HL-60 (cell line): ENCODE measurements around the gene CTNS.

ENCODE experiments used
- POLR2AphosphoS5 ChIP-seq: IDR thresholded peaks from 2 replicates; pipeline ENCODE4 v1.6.1; 2012; ENCODE audit warnings: low read depth
- TF ChIP-seq, protein P1 (sequence below): IDR thresholded peaks from one replicate; pipeline ENCODE4 v1.5.1; 2011; ENCODE audit warnings: low read length, control low read depth, inconsistent platforms; ENCODE audit not compliant: insufficient read depth
- TF ChIP-seq, protein P2 (sequence below): IDR thresholded peaks from 2 replicates; pipeline ENCODE4 v1.6.1; 2012; ENCODE audit warnings: low read depth; ENCODE audit not compliant: insufficient replicate concordance

DNA sequence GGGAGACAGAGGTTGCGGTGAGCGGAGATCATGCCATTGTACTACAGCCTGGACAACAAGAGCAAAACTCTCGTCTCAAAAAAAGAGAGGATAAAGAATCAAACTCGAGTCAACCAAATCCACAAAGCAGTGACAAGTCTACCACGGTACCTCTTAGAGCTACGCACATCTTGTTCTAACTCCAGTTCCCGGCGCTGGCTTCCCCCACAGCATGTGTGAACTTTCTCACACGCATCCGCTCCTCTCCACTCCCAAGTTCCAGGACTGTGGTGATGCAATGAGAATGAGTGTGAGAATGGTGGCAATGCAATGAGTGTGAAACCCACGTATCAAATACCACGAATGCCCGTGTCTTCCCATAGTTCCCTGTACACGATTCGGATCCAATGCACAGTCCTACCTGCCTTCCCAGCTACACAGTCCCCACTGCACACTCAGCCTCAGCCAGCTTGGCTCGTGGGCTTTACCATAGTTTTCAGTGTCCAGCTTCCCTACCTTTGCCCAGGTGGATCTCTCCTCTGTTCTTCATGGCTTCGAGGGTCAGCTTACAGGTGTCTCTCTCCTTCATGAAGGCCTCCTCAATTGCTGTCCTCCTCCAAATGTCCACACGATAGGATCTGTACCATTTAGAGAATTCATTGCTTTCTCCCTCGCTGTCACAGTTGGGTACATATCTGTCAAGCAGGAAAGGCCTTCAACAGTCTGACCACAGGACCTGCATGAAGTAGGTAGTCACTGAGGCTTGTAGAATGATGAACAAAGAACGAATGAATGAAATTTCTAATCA, 68.6 kb downstream of the CTNS start:
- TF ChIP-seq, protein P1, sequence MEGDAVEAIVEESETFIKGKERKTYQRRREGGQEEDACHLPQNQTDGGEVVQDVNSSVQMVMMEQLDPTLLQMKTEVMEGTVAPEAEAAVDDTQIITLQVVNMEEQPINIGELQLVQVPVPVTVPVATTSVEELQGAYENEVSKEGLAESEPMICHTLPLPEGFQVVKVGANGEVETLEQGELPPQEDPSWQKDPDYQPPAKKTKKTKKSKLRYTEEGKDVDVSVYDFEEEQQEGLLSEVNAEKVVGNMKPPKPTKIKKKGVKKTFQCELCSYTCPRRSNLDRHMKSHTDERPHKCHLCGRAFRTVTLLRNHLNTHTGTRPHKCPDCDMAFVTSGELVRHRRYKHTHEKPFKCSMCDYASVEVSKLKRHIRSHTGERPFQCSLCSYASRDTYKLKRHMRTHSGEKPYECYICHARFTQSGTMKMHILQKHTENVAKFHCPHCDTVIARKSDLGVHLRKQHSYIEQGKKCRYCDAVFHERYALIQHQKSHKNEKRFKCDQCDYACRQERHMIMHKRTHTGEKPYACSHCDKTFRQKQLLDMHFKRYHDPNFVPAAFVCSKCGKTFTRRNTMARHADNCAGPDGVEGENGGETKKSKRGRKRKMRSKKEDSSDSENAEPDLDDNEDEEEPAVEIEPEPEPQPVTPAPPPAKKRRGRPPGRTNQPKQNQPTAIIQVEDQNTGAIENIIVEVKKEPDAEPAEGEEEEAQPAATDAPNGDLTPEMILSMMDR, result no peak
- TF ChIP-seq POLR2AphosphoS5, result no peak
- TF ChIP-seq, protein P2, sequence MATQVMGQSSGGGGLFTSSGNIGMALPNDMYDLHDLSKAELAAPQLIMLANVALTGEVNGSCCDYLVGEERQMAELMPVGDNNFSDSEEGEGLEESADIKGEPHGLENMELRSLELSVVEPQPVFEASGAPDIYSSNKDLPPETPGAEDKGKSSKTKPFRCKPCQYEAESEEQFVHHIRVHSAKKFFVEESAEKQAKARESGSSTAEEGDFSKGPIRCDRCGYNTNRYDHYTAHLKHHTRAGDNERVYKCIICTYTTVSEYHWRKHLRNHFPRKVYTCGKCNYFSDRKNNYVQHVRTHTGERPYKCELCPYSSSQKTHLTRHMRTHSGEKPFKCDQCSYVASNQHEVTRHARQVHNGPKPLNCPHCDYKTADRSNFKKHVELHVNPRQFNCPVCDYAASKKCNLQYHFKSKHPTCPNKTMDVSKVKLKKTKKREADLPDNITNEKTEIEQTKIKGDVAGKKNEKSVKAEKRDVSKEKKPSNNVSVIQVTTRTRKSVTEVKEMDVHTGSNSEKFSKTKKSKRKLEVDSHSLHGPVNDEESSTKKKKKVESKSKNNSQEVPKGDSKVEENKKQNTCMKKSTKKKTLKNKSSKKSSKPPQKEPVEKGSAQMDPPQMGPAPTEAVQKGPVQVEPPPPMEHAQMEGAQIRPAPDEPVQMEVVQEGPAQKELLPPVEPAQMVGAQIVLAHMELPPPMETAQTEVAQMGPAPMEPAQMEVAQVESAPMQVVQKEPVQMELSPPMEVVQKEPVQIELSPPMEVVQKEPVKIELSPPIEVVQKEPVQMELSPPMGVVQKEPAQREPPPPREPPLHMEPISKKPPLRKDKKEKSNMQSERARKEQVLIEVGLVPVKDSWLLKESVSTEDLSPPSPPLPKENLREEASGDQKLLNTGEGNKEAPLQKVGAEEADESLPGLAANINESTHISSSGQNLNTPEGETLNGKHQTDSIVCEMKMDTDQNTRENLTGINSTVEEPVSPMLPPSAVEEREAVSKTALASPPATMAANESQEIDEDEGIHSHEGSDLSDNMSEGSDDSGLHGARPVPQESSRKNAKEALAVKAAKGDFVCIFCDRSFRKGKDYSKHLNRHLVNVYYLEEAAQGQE, result no peak
